IMR-90 (cell line): ENCODE measurements around the gene MLX. TPM values are rescaled to one million over a fixed set of nuclear protein-coding genes. Genes with fewer than 3 reads are reported as not detected.
A peak's percentile ranks its signal among the peaks of the same experiment; 100 is the strongest.

Experiments
- ATAC-seq: fragments of 200-7000 bp; cut with Tn5 transposase; 2 replicates; pipeline ENCODE4 v1.9.1; 2020; ENCODE audit warnings: low read depth, mild to moderate bottlenecking, moderate library complexity
- Bru-seq: library from RNA; stranded (reverse); fragments of 400-500 nt; gene quantifications from one replicate; lab custom pipeline; 2021; lab: Mats Ljungman, UMichigan
- BruChase-seq, 2 experiments: library from RNA; stranded (reverse); fragments of 400-500 nt; gene quantifications; one replicate each; lab custom pipeline; 2021; lab: Mats Ljungman, UMichigan
- BruUV-seq: library from RNA; stranded (reverse); fragments of 400-500 nt; replicated peaks from 2 replicates; lab custom pipeline; 2021; lab: Mats Ljungman, UMichigan
- CTCF ChIA-PET: fragments of 300-600 bp; formaldehyde crosslinking; extraction: SDS; loops from one replicate; lab custom pipeline; 2021; ENCODE audit warnings: antibody characterized with exemption; lab: Yijun Ruan, JAX
- POLR2A ChIA-PET: fragments of 300-600 bp; sonication (Branson Sonifier 250); formaldehyde crosslinking; loops from one replicate; lab custom pipeline; 2022; ENCODE audit warnings: antibody characterized with exemption; ENCODE audit not compliant: unreplicated experiment; lab: Charles Lee
- DNase-seq: peaks from one replicate; pipeline ENCODE4 v3.0.0; 2013
- H2AFZ ChIP-seq: replicated peaks from 2 replicates; pipeline ENCODE3; 2013; ENCODE audit warnings: low read length, mild to moderate bottlenecking; ENCODE audit not compliant: poor library complexity
- H2AK5ac ChIP-seq: 2 replicates; pipeline ENCODE4 v1.6.1; 2013; ENCODE audit warnings: low read depth, low read length, inconsistent platforms
- H2AK9ac ChIP-seq: replicated peaks from 2 replicates; pipeline ENCODE3; 2013; ENCODE audit warnings: mild to moderate bottlenecking, low read depth, low read length, moderate library complexity; ENCODE audit not compliant: poor library complexity
- H2BK120ac ChIP-seq: 2 replicates; pipeline ENCODE4 v1.6.1; 2013; ENCODE audit warnings: low read depth, low read length, inconsistent platforms
- H2BK15ac ChIP-seq: 3 replicates; pipeline ENCODE4 v1.6.1; 2013; ENCODE audit warnings: low read depth, low read length, inconsistent platforms
- H2BK20ac ChIP-seq: 2 replicates; pipeline ENCODE4 v1.6.1; 2013; ENCODE audit warnings: low read depth, mild to moderate bottlenecking, inconsistent platforms, low read length, moderate library complexity
- H2BK5ac ChIP-seq: 2 replicates; pipeline ENCODE4 v1.6.1; 2013; ENCODE audit warnings: mild to moderate bottlenecking, low read depth, low read length, inconsistent platforms; ENCODE audit not compliant: poor library complexity, severe bottlenecking
- H3K14ac ChIP-seq: replicated peaks from 2 replicates; pipeline ENCODE4 v1.6.1; 2013; ENCODE audit warnings: low read depth, low read length, inconsistent platforms
- H3K18ac ChIP-seq: 2 replicates; pipeline ENCODE4 v1.6.1; 2013; ENCODE audit warnings: low read depth, low read length, control low read depth
- H3K23ac ChIP-seq: 2 replicates; pipeline ENCODE4 v1.6.1; 2013; ENCODE audit warnings: low read depth, low read length, inconsistent platforms
- H3K27ac ChIP-seq: 2 replicates; pipeline ENCODE4 v1.5.1; 2013; ENCODE audit warnings: mild to moderate bottlenecking, control low read depth, low read length; ENCODE audit not compliant: insufficient read depth
- H3K27me3 ChIP-seq: 2 replicates; pipeline ENCODE4 v1.6.1; 2013; ENCODE audit warnings: low read length; ENCODE audit not compliant: control insufficient read depth, insufficient read depth
- H3K36me3 ChIP-seq: 2 replicates; pipeline ENCODE4 v1.6.1; 2013; ENCODE audit warnings: low read length, mixed read lengths; ENCODE audit not compliant: control insufficient read depth, insufficient read depth
- H3K4ac ChIP-seq: 2 replicates; pipeline ENCODE4 v1.6.1; 2013; ENCODE audit warnings: low read depth, low read length, inconsistent platforms
- H3K4me1 ChIP-seq: 2 replicates; pipeline ENCODE4 v1.6.1; 2013; ENCODE audit warnings: low read length, mixed read lengths; ENCODE audit not compliant: control insufficient read depth, insufficient read depth
- H3K4me2 ChIP-seq: 2 replicates; pipeline ENCODE4 v1.6.1; 2013; ENCODE audit warnings: low read depth, mild to moderate bottlenecking, control low read depth, low read length, moderate library complexity
- H3K4me3 ChIP-seq: 2 replicates; pipeline ENCODE4 v1.5.1; 2013; ENCODE audit warnings: low read depth, mild to moderate bottlenecking, control low read depth, low read length, moderate library complexity; ENCODE audit not compliant: insufficient read depth
- H3K56ac ChIP-seq: 2 replicates; pipeline ENCODE4 v1.6.1; 2013; ENCODE audit warnings: low read length, inconsistent platforms; ENCODE audit not compliant: insufficient read depth; ENCODE audit errors: extremely low read depth
- H3K79me1 ChIP-seq, 2 experiments: 2 replicates each; pipeline ENCODE4 v1.6.1; 2013; ENCODE audit warnings: low read length in 2 of 2, inconsistent platforms in 1 of 2, low read depth in 1 of 2
- H3K9ac ChIP-seq: 2 replicates; pipeline ENCODE4 v1.6.1; 2013; ENCODE audit warnings: low read depth, low read length, control low read depth
- H3K9me1 ChIP-seq: 2 replicates; pipeline ENCODE4 v1.6.1; 2013; ENCODE audit warnings: low read length, inconsistent platforms; ENCODE audit not compliant: insufficient read depth
- H3K9me3 ChIP-seq: 2 replicates; pipeline ENCODE4 v1.6.1; 2013; ENCODE audit warnings: low read length; ENCODE audit not compliant: control insufficient read depth, insufficient read depth
- H4K20me1 ChIP-seq: 2 replicates; pipeline ENCODE4 v1.6.1; 2013; ENCODE audit warnings: low read length, inconsistent platforms; ENCODE audit not compliant: insufficient read depth
- H4K5ac ChIP-seq: 2 replicates; pipeline ENCODE4 v1.6.1; 2013; ENCODE audit warnings: mild to moderate bottlenecking, low read depth, low read length, control low read depth
- H4K8ac ChIP-seq, 2 experiments: 2 replicates each; pipeline ENCODE4 v1.6.1; 2013; ENCODE audit warnings: low read depth in 2 of 2, low read length in 2 of 2, control low read depth in 1 of 2, inconsistent platforms in 1 of 2
- H4K91ac ChIP-seq: 2 replicates; pipeline ENCODE4 v1.6.1; 2013; ENCODE audit warnings: low read depth, low read length, inconsistent platforms; ENCODE audit not compliant: insufficient read depth
- BHLHE40 ChIP-seq: fragments of 150-350 bp; IDR thresholded peaks from 2 replicates; pipeline ENCODE4 v1.6.1; 2016; ENCODE audit warnings: mild to moderate bottlenecking, low read depth, low read length
- CEBPB ChIP-seq: IDR thresholded peaks from 2 replicates; pipeline ENCODE4 v1.6.1; 2012; ENCODE audit warnings: low read depth, low read length, improper control_type of control experiment
- FOS ChIP-seq: fragments of 150-350 bp; IDR thresholded peaks from 2 replicates; pipeline ENCODE4 v1.6.1; 2016; ENCODE audit warnings: low read depth, low read length
- MAZ ChIP-seq: IDR thresholded peaks from 2 replicates; pipeline ENCODE4 v1.6.1; 2012; ENCODE audit warnings: low read depth, mild to moderate bottlenecking, low read length, improper control_type of control experiment, moderate library complexity, borderline replicate concordance
- MXI1 ChIP-seq: IDR thresholded peaks from 2 replicates; pipeline ENCODE4 v1.6.1; 2012; ENCODE audit warnings: low read depth, mild to moderate bottlenecking, low read length, moderate library complexity, borderline replicate concordance
- RAD21 ChIP-seq: IDR thresholded peaks from 2 replicates; pipeline ENCODE4 v1.6.1; 2012; ENCODE audit warnings: low read length, improper control_type of control experiment
- WGBS, 2 experiments: methylation state at CpG; one replicate each; pipeline versions ENCODE4 v1.1.5 to v1.1.7; 2013; ENCODE audit warnings: missing lambda C conversion rate in 2 of 2; ENCODE audit not compliant: insufficient read length in 1 of 2; ENCODE audit errors: extremely low coverage in 2 of 2; 5-methylcytosine and 5-hydroxymethylcytosine counted together
- dilution Hi-C: fragments of 300-500 bp; cut with HindIII; formaldehyde crosslinking; loops from one replicate; pipeline ENCODE4 v1.14.3; 2018; ENCODE audit warnings: low sequenced_read_pairs; ENCODE audit not compliant: unreplicated experiment
- in situ Hi-C: fragments of 300-500 bp; cut with MboI; formaldehyde crosslinking; loops from 3 replicates; pipeline ENCODE4 v1.14.3; 2019; ENCODE audit warnings: low sequenced_read_pairs, inconsistent platforms, mixed read lengths
- intact Hi-C: fragments of 100-400 bp; cut with micrococcal nuclease; formaldehyde crosslinking; loops from 2 replicates; pipeline ENCODE4 v1.10.0; 2022
- long read RNA-seq: library from polyadenylated mRNA; unstranded; transcript quantifications from one replicate; pipeline ENCODE4 v2.0.0, GENCODE V29; 2021; ENCODE audit not compliant: unreplicated experiment
- polyA plus RNA-seq, 3 experiments: library from polyadenylated mRNA; depleted of rRNA; stranded (reverse); fragments of >200 nt; gene quantifications; 2 replicates each; pipeline ENCODE4 v1.2.3, GENCODE V29; 2012; ENCODE audit warnings: low replicate concordance in 1 of 3
- total RNA-seq: library from RNA; depleted of rRNA; stranded (reverse); fragments of >200 nt; gene quantifications from 2 replicates; pipeline ENCODE4 v1.2.3, GENCODE V29; 2012; rRNA removed
- TF ChIP-seq, protein P1 (sequence below): fragments of 150-350 bp; IDR thresholded peaks from 2 replicates; pipeline ENCODE4 v1.6.1; 2017; ENCODE audit warnings: mild to moderate bottlenecking, antibody characterized with exemption, low read length, low read depth

MLX gene, protein sequence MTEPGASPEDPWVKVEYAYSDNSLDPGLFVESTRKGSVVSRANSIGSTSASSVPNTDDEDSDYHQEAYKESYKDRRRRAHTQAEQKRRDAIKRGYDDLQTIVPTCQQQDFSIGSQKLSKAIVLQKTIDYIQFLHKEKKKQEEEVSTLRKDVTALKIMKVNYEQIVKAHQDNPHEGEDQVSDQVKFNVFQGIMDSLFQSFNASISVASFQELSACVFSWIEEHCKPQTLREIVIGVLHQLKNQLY
- total RNA-seq, result 37.5 and 37.8 TPM in 2 replicates
- 45.5 and 45.6 TPM in 2 replicates for polyA plus RNA-seq (2012; rRNA removed)
- polyA plus RNA-seq (2012; cell fraction: cytosol; rRNA removed), result 17.2 and 19.2 TPM in 2 replicates
- 115 and 123 TPM in 2 replicates for polyA plus RNA-seq (2012; cell fraction: nucleus; rRNA removed; ENCODE audit: low replicate concordance)
- percentile 70 among the genes with signal in this experiment for Bru-seq, nascent RNA
- BruChase-seq, experiment 1, labeled RNA remaining after a 6-hour chase, result percentile 78 among the genes with signal in this experiment
- BruChase-seq, experiment 2, labeled RNA remaining after a 2-hour chase, result percentile 78 among the genes with signal in this experiment
- long read RNA-seq, transcript MLX-203 (8 exons, 2,428 nt), result major isoform, 25 of 49 reads
- long read RNA-seq, transcript MLX-201 (8 exons, 2,586 nt), result minor isoform, 10 of 49 reads
- long read RNA-seq, partial matches to known transcripts, result 2 of 49 reads
- long read RNA-seq, other reads (novel, unspliced or antisense), result 9 of 49 reads

GRCh38 chr17:42566883-42567573 is at the start of gene MLX:
TSS of gene MLX (plus strand) at chr17:42567100. CDS start at chr17:42567125, 25 bp downstream.
- Histone ChIP-seq H3K14ac (peak within 1 kb of the TSS; percentile 100), H3K27ac (peak within 1 kb of the TSS; percentile 95), H3K9ac (peak within 1 kb of the TSS; percentile 92), H3K79me1 (peaks cover 37 to 85% of the 10 kb centered on the region in 2 experiments), H2BK5ac (peak within 1 kb of the TSS; percentile 84), H3K56ac (peak within 1 kb of the TSS; percentile 74), H3K4ac (peak within 1 kb of the TSS; percentile 94), H3K4me1 (peaks cover 16% of the 10 kb centered on the region), H3K4me2 (peak within 1 kb of the TSS; percentile 99), H4K20me1 (peaks cover 8% of the 10 kb centered on the region; the same call in 1 of the 2 replicates), H2AK9ac (peak within 1 kb of the TSS; percentile 100), H3K9me3 (no peaks in the 10 kb centered on the region), H2AK5ac (peak within 1 kb of the TSS; percentile 100), H3K27me3 (no peaks in the 10 kb centered on the region), H3K9me1 (peaks cover 15% of the 10 kb centered on the region), H3K4me3 (peak within 1 kb of the TSS; percentile 84), H3K23ac (peak within 1 kb of the TSS; percentile 95), H2AFZ (peak within 1 kb of the TSS; percentile 100), H4K8ac (peak within 1 kb of the TSS; percentile 96 to 100), H4K91ac (peak within 1 kb of the TSS; percentile 94), H3K18ac (peak within 1 kb of the TSS; percentile 10; the same call in 1 of the 2 replicates), H2BK15ac (0 out of 3 replicates have a peak within 1 kb of the TSS, but pooled peaks have one; percentile 84), H2BK20ac (no peak within 1 kb of the TSS; the same call in none of the 2 replicates), H2BK120ac (peak within 1 kb of the TSS; percentile 79), H3K36me3 (peaks cover 60% of the 10 kb centered on the region), H4K5ac (peak within 1 kb of the TSS; percentile 87)
- CTCF ChIA-PET, result interaction anchor here (0.5 kb wide), 1 partner anchor 24 kb away, joined by 4 read pairs; no protein-coding TSS in a partner anchor
- dilution Hi-C loops (no loop called here), in situ Hi-C loops (no loop called here), intact Hi-C loops (loop anchor here (1.0 kb wide), 1 partner anchor 245 kb away; no protein-coding TSS in a partner anchor)
- no TSS peak for BruUV-seq
- DNase-seq (peak; percentile 85), ATAC-seq (peak; percentile 80)
- 0% methylated on average over 49 of the region's 72 CpGs; no CpG with 5 or more reads in 1 of the 2 experiments for WGBS, 2 experiments
- POLR2A ChIA-PET, result no interaction called here
- peak; percentile 87 for TF ChIP-seq MXI1
- no peak for TF ChIP-seq RAD21
- peak; percentile 35; the same call in 1 of the 2 replicates for TF ChIP-seq FOS
- TF ChIP-seq, protein P1, sequence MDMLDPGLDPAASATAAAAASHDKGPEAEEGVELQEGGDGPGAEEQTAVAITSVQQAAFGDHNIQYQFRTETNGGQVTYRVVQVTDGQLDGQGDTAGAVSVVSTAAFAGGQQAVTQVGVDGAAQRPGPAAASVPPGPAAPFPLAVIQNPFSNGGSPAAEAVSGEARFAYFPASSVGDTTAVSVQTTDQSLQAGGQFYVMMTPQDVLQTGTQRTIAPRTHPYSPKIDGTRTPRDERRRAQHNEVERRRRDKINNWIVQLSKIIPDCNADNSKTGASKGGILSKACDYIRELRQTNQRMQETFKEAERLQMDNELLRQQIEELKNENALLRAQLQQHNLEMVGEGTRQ, result peak; percentile 99
- TF ChIP-seq MAZ, result peak; percentile 55; the same call in 1 of the 2 replicates
- TF ChIP-seq BHLHE40, result no peak
- TF ChIP-seq CEBPB, result no peak
